Prostate gland (tissue), 2 donors: Measurements from ENCODE around the gene SIM2. TPM values are rescaled to one million over a fixed set of nuclear protein-coding genes. Genes with fewer than 3 reads are reported as not detected.
A peak's percentile ranks its signal among the peaks of the same experiment; 100 is the strongest.

Source experiments
- DNase-seq: peaks from one replicate; pipeline ENCODE4 v3.0.0-alpha.2; 2019; ENCODE audit warnings: low spot score
- H3K27ac ChIP-seq, 2 donors: fragments of 200-600 bp; sonication (generic); 2 replicates each; pipeline ENCODE4 v1.5.1; 2017 to 2019
- H3K27me3 ChIP-seq: fragments of 200-600 bp; sonication (generic); replicated peaks from 2 replicates; pipeline ENCODE4 v1.5.1; 2019; ENCODE audit not compliant: insufficient read depth
- H3K36me3 ChIP-seq, 2 donors: fragments of 200-600 bp; sonication (generic); 1 replicate in 1 of 2; 2 replicates in 1 of 2; pipeline versions ENCODE4 v1.5.1 to v1.8.1; 2017 to 2019
- H3K4me1 ChIP-seq: fragments of 200-600 bp; sonication (generic); replicated peaks from 2 replicates; pipeline ENCODE4 v1.5.1; 2019
- H3K4me3 ChIP-seq, 2 donors: fragments of 200-600 bp; sonication (generic); 2 replicates each; pipeline ENCODE4 v1.5.1; 2017 to 2019
- H3K9me3 ChIP-seq: fragments of 200-600 bp; sonication (generic); 2 replicates; pipeline ENCODE4 v1.5.1; 2017
- CTCF ChIP-seq, 4 experiments: fragments of 200-600 bp in 2 of 4; fragments of 450-650 bp in 2 of 4; sonication (generic) in 2 of 4; IDR thresholded peaks; 1 replicate in 3 of 4; 2 replicates in 1 of 4; pipeline ENCODE4 v1.5.1; 2016 to 2019; ENCODE audit warnings: antibody characterized with exemption in 4 of 4, mild to moderate bottlenecking in 2 of 4, moderate library complexity in 2 of 4
- POLR2A ChIP-seq: fragments of 450-650 bp; IDR thresholded peaks from one replicate; pipeline ENCODE4 v1.6.1; 2016; ENCODE audit warnings: antibody characterized with exemption, mild to moderate bottlenecking
- POLR2AphosphoS5 ChIP-seq: sonication (generic); formaldehyde crosslinking; IDR thresholded peaks from one replicate; pipeline ENCODE4 v1.6.1; 2017; ENCODE audit warnings: antibody characterized with exemption
- WGBS: methylation state at CpG from one replicate; pipeline ENCODE4 v1.1.5; 2018; 5-methylcytosine and 5-hydroxymethylcytosine counted together
- intact Hi-C: fragments of 100-400 bp; cut with DNase I; formaldehyde crosslinking; loops from one replicate; pipeline ENCODE4 v1.14.2; 2022
- total RNA-seq, 2 donors: library from RNA; depleted of rRNA; stranded (reverse); fragments of >200 nt; gene quantifications; one replicate each; pipeline ENCODE4 v1.1.0, GENCODE V29; 2016

The SIM2 gene
- total RNA-seq, 2 donors from 2014 or later = 1.0 to 16.3 TPM

DNA sequence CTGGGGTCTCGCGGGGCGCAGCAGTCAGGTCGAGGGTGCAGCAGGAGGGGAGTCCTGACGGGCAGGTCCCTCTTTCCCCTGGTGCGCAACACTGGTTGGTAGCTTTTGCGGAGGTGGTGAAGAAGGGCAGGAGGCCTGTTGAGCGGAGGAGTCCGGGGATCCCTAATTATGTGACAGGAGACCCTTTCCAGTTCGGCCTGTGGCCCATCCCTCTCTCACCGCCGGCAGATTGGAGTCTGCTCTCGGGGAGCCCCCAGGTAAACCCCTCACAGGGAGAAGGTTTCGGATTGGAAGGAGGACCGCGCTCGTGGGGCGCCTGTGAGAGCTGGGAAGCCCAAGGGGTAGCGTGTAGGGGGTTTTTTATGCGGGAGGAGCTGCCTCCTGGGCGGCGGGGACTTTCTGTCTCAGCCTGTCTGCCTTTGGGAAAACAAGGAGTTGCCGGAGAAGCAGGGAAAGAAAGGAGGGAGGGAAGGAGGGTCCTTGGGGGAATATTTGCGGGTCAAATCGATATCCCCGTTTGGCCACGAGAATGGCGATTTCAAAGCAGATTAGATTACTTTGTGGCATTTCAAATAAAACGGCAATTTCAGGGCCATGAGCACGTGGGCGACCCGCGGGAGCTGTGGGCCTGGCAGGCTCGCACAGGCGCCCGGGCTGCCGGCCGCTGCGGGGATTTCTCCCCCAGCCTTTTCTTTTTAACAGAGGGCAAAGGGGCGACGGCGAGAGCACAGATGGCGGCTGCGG lies 9.5 kb downstream of the SIM2 start:
- DNase-seq = no peak
- peak overlapping the region in 1 of 2 donors; percentile 16 for H3K4me3 ChIP-seq

DNA sequence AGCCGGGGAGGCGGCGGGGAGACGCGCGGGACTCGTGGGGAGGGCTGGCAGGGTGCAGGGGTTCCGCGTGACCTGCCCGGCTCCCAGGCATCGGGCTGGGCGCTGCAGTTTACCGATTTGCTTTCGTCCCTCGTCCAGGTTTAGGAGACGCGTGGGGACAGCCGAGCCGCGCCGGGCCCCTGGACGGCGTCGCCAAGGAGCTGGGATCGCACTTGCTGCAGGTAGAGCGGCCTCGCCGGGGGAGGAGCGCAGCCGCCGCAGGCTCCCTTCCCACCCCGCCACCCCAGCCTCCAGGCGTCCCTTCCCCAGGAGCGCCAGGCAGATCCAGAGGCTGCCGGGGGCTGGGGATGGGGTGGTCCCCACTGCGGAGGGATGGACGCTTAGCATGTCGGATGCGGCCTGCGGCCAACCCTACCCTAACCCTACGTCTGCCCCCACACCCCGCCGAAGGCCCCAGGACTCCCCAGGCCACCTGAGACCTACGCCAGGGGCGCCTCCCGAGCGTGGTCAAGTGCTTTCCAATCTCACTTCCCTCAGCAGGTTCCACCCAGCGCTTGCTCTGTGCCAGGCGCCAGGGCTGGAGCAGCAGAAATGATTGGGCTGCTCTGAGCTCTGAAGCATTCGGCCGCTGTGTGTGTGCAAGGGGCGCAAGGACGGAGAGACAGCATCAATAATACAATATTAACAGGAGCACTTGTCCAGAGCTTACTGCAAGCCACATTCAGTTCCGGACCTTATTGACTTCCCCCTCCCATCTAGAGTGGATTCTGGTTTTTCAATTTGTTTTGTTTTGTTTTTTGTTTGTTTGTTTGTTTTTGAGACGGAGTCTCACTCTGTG lies 10.3 kb downstream of the SIM2 start:
- no peaks in the 10 kb centered on the region for H3K9me3 ChIP-seq
- no peak for TF ChIP-seq POLR2AphosphoS5
- TF ChIP-seq POLR2A = no peak
- no peak for TF ChIP-seq CTCF (IDR thresholded peaks at IDR 0.05)
- intact Hi-C loops = no loop called here
- H3K4me3 ChIP-seq = peak overlapping the region in 1 of 2 donors; percentile 16
- DNase-seq = no peak
- WGBS = 3% methylated on average over 48 of the region's 55 CpGs
- H3K4me1 ChIP-seq = no peaks in the 10 kb centered on the region
- H3K27me3 ChIP-seq = peaks cover 10% of the 10 kb centered on the region
- no peaks in the 10 kb centered on the region for H3K36me3 ChIP-seq
- no peak overlapping the region for H3K27ac ChIP-seq

More for the DNA sequence above, 9.5 kb downstream of the SIM2 start:
- Histone ChIP-seq H3K9me3 (no peaks in the 10 kb centered on the region), H3K27me3 (peaks cover 10% of the 10 kb centered on the region), H3K4me1 (no peaks in the 10 kb centered on the region), H3K27ac (no peak overlapping the region), H3K36me3 (no peaks in the 10 kb centered on the region)
- whole genome bisulfite sequencing = 7% methylated on average over 43 of the region's 44 CpGs
- TF ChIP-seq POLR2AphosphoS5 (no peak), CTCF (IDR thresholded peaks at IDR 0.05) (no peak), POLR2A (no peak)
- intact Hi-C loops = no loop called here

- 13% methylated on average over 38 of the region's 38 CpGs for WGBS
- no peaks in the 10 kb centered on the region for H3K36me3 ChIP-seq
- DNase-seq = no peak
- TF ChIP-seq POLR2A = no peak
- TF ChIP-seq POLR2AphosphoS5 = no peak
- no peak for TF ChIP-seq CTCF (IDR thresholded peaks at IDR 0.05)
- no peak overlapping the region for H3K4me3 ChIP-seq
- no peaks in the 10 kb centered on the region for H3K4me1 ChIP-seq
- no peaks in the 10 kb centered on the region for H3K9me3 ChIP-seq
- intact Hi-C loops = no loop called here
- H3K27ac ChIP-seq = no peak overlapping the region
- H3K27me3 ChIP-seq = peaks cover 4% of the 10 kb centered on the region
Measured at GRCh38 chr21:36709868-36710728, 11.2 kb downstream of the SIM2 start.

GRCh38 chr21:36710729-36711048 lies 11.8 kb downstream of the SIM2 start:
- TF ChIP-seq CTCF (IDR thresholded peaks at IDR 0.05) (no peak), POLR2A (no peak), POLR2AphosphoS5 (no peak)
- no peak overlapping the region for H3K4me3 ChIP-seq
- no peaks in the 10 kb centered on the region for H3K9me3 ChIP-seq
- 15% methylated on average over 13 of the region's 13 CpGs for WGBS
- H3K4me1 ChIP-seq = no peaks in the 10 kb centered on the region
- DNase-seq = no peak
- intact Hi-C loops = no loop called here
- H3K36me3 ChIP-seq = no peaks in the 10 kb centered on the region
- H3K27me3 ChIP-seq = no peaks in the 10 kb centered on the region
- H3K27ac ChIP-seq = no peak overlapping the region
